Naive B cell (primary cell): Measurements from ENCODE around the gene HMCN1. TPM values are rescaled to one million over a fixed set of nuclear protein-coding genes. Genes with fewer than 3 reads are reported as not detected.

Source experiments
- ATAC-seq, 2 donors: fragments of 150-1000 bp; cut with Tn5 transposase; 2 replicates each; pipeline ENCODE4 v1.10.0; 2021; ENCODE audit warnings: low read depth in 2 of 2, mild to moderate bottlenecking in 2 of 2, moderate library complexity in 2 of 2
- DNase-seq: peaks from one replicate; pipeline ENCODE4 v3.0.0; 2022
- H3K27ac Mint-ChIP-seq, 6 donors: one replicate each; pipeline ENCODE4 v1.8.0; 2020 to 2022; ENCODE audit warnings: mild to moderate bottlenecking in 6 of 6, mixed read lengths in 6 of 6, moderate library complexity in 5 of 6, inconsistent platforms in 2 of 6
- H3K27me3 Mint-ChIP-seq, 3 donors: one replicate each; pipeline ENCODE4 v1.8.0; 2021 to 2022; ENCODE audit warnings: mixed read lengths in 3 of 3, mild to moderate bottlenecking in 1 of 3
- H3K36me3 Mint-ChIP-seq, 2 donors: one replicate each; pipeline ENCODE4 v1.8.0; 2020 to 2022; ENCODE audit warnings: mixed read lengths in 2 of 2, inconsistent platforms in 1 of 2, mild to moderate bottlenecking in 1 of 2
- H3K4me1 Mint-ChIP-seq, 3 donors: one replicate each; pipeline ENCODE4 v1.8.0; 2020 to 2022; ENCODE audit warnings: mixed read lengths in 3 of 3, inconsistent platforms in 1 of 3, mild to moderate bottlenecking in 1 of 3, moderate library complexity in 1 of 3
- H3K4me3 Mint-ChIP-seq, 8 donors: one replicate each; pipeline ENCODE4 v1.8.0; 2020 to 2022; ENCODE audit warnings: mild to moderate bottlenecking in 8 of 8, mixed read lengths in 8 of 8, moderate library complexity in 8 of 8, inconsistent platforms in 2 of 8
- H3K9me3 Mint-ChIP-seq, 7 donors: one replicate each; pipeline ENCODE4 v1.8.0; 2020 to 2022; ENCODE audit warnings: mixed read lengths in 7 of 7, mild to moderate bottlenecking in 5 of 7, inconsistent platforms in 2 of 7, moderate library complexity in 1 of 7
- polyA plus RNA-seq, 6 donors: library from polyadenylated mRNA; unstranded; fragments of 300-500 nt; fragmentation: Illumina TruSeq; gene quantifications; one replicate each; pipeline ENCODE4 v1.2.3, GENCODE V29; 2021; ENCODE audit warnings: low read depth in 6 of 6

HMCN1 gene
- polyA plus RNA-seq = under 1 TPM in 1 of 6 donors, not detected in 5; 0.01 TPM

DNA sequence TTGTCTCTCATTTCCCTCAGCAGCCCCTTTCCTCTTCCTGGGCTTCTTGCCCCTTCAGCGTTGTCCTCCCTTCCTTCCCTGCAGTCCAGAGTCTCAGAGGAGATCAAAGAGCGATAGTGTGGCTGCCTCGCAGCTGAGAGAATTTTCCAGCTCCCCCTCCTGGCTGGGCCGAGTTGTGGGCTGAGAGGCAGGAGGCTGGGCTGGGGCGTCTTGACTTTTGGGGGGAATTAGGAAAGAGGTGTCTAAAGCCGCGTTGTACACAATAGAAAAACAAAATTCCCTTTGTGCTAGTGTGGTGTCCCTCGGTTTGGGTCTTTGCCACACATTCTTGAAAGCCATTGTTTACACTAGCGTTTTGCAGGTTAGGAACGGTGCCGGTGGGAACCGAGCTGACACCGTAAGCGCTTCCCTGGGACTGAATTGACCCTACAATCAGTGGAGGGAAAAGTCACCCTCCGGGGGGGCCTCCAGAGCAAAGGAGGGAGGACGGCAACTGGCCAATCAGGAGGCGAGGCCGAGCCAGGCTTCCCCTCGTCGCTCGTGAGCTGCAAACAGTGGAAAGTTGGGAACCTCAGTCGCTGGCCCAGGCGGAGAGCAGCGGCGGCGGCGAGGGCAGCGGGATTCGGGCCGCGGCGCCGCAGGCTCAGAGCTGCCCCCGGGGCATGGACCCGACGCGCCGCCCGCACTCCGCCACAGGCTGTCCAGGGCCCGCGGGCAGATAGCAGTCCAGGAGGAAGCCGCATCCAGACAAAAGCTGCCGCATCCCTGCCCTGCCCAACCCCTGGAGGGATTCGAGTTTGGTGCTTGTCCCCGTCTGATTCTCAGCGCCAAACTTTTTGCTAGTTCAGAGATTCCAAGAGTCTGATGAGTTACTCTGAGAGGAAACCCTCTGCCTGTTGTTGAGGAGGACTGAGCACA is at the start of gene HMCN1:
Gene HMCN1 (plus strand): TSS at position 574 of the 918 bp plus-strand sequence. CDS start 389 bp downstream, outside the sequence.
- H3K9me3 Mint-ChIP-seq = peaks cover 8 to 40% (median 18%) of the 10 kb centered on the region in 7 donors

GRCh38 chr1:185686821-185687778 is 47.1 kb upstream of the HMCN1 start:
- Mint-ChIP-seq H3K27ac (no peak overlapping the region), H3K4me3 (no peak overlapping the region), H3K27me3 (peaks cover 18 to 32% (median 22%) of the 10 kb centered on the region in 3 donors), H3K4me1 (no peaks in the 10 kb centered on the region), H3K36me3 (peaks cover 6 to 13% of the 10 kb centered on the region in 2 donors), H3K9me3 (peaks cover 0 to 7% (median 2%) of the 10 kb centered on the region in 7 donors)
- DNase-seq (no peak), ATAC-seq (no peak)

More for the DNA sequence above, at the start of gene HMCN1:
- H3K36me3 Mint-ChIP-seq = peaks cover 4 to 23% of the 10 kb centered on the region in 2 donors
- DNase-seq = peak; percentile 3
- H3K27me3 Mint-ChIP-seq = peaks cover 66 to 86% (median 84%) of the 10 kb centered on the region in 3 donors
- peak; percentile 35 to 57 for ATAC-seq
- H3K27ac Mint-ChIP-seq = no peak within 1 kb of the TSS
- peak within 1 kb of the TSS; percentile 36 to 84 (median 72) for H3K4me3 Mint-ChIP-seq
- H3K4me1 Mint-ChIP-seq = peaks cover 12 to 16% (median 16%) of the 10 kb centered on the region in 3 donors

DNA sequence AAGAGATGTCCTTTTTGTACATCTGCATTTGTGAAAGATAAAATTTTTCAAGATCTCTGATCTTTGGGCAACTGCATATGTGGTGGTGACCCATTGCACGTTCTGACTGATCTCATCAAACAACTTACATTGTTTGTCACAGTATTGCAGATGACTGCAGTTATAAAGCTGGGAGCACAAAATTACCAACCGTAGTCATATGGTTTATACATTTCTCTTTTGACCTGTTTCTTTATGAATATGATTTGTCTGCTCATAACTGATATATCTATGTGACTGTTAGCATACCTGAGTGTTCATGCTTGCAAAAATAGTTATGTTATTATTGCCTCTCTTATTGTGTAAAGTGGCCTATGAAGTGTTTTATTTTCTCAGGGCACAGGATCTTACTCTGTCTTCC is 43.7 kb upstream of the HMCN1 start:
- no peak for ATAC-seq
- no peak for DNase-seq
- Mint-ChIP-seq H3K4me1 (peaks cover 12 to 20% (median 13%) of the 10 kb centered on the region in 3 donors), H3K4me3 (no peak overlapping the region), H3K27ac (no peak overlapping the region), H3K9me3 (peaks cover 0 to 18% (median 10%) of the 10 kb centered on the region in 7 donors), H3K27me3 (peaks cover 19 to 26% (median 25%) of the 10 kb centered on the region in 3 donors), H3K36me3 (peaks cover 16 to 18% of the 10 kb centered on the region in 2 donors)

- H3K4me1 Mint-ChIP-seq = peaks cover 12 to 22% (median 13%) of the 10 kb centered on the region in 3 donors
- H3K27me3 Mint-ChIP-seq = peaks cover 19 to 27% (median 27%) of the 10 kb centered on the region in 3 donors
- peak overlapping the region; percentile 97 to 99 (median 98) for H3K27ac Mint-ChIP-seq
- H3K9me3 Mint-ChIP-seq = peaks cover 0 to 18% (median 10%) of the 10 kb centered on the region in 7 donors
- H3K4me3 Mint-ChIP-seq = peak overlapping the region; percentile 74 to 91 (median 82)
- peaks cover 16 to 18% of the 10 kb centered on the region in 2 donors for H3K36me3 Mint-ChIP-seq
- DNase-seq (no peak), ATAC-seq (no peak)
These were observed 40.5 kb upstream of the HMCN1 start for GRCh38 chr1:185693654-185694053.

- DNase-seq (peak; percentile 75), ATAC-seq (peak; percentile 90 to 93)
- Mint-ChIP-seq H3K9me3 (peaks cover 0 to 18% (median 10%) of the 10 kb centered on the region in 7 donors), H3K4me1 (peaks cover 12 to 22% (median 13%) of the 10 kb centered on the region in 3 donors), H3K36me3 (peaks cover 16 to 18% of the 10 kb centered on the region in 2 donors), H3K4me3 (peak overlapping the region; percentile 74 to 91 (median 82)), H3K27me3 (peaks cover 16 to 31% (median 29%) of the 10 kb centered on the region in 3 donors), H3K27ac (peak overlapping the region; percentile 97 to 99 (median 98))
These were observed 40.1 kb upstream of the HMCN1 start for GRCh38 chr1:185694081-185694480.

DNA sequence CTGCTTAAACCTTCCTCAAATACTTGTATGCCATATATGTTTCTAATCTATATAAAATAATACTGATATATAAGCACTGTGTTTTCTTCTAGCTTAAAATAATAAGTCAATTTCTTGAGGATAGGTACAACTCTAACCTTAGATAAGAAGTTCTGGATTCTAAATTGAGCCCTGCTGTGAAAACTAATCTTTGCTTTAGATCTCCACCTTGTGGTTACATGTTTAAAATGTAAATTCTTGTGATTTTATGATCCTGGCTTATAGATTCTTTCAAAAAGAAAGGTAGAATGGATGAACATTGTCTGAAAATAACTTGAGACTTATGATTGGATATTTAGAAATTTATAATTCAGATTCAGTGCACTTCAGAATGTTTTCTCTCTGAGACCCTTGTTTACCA is 38.9 kb upstream of the HMCN1 start:
- Mint-ChIP-seq H3K9me3 (peaks cover 0 to 18% (median 10%) of the 10 kb centered on the region in 7 donors), H3K36me3 (peaks cover 16 to 18% of the 10 kb centered on the region in 2 donors), H3K4me3 (no peak overlapping the region), H3K27ac (peak overlapping the region in 3 of 6 donors; percentile 26 to 99 (median 41)), H3K4me1 (peaks cover 12 to 22% (median 13%) of the 10 kb centered on the region in 3 donors), H3K27me3 (peaks cover 20 to 35% (median 33%) of the 10 kb centered on the region in 3 donors)
- peak; percentile 20 for DNase-seq
- ATAC-seq = peak in 1 of 2 donors; percentile 26

- peak overlapping the region in 2 of 6 donors; percentile 3 to 65 for H3K27ac Mint-ChIP-seq
- no peak for ATAC-seq
These were observed 37.6 kb upstream of the HMCN1 start for GRCh38 chr1:185696422-185697150.

GRCh38 chr1:185699874-185700273 is 34.3 kb upstream of the HMCN1 start:
- H3K4me3 Mint-ChIP-seq = no peak overlapping the region
- H3K27ac Mint-ChIP-seq = no peak overlapping the region
- H3K36me3 Mint-ChIP-seq = peaks cover 0 to 6% of the 10 kb centered on the region in 2 donors
- no peak for ATAC-seq
- peaks cover 0 to 4% (median 0%) of the 10 kb centered on the region in 3 donors for H3K4me1 Mint-ChIP-seq
- peaks cover 20 to 38% (median 33%) of the 10 kb centered on the region in 3 donors for H3K27me3 Mint-ChIP-seq
- no peaks in the 10 kb centered on the region for H3K9me3 Mint-ChIP-seq
- no peak for DNase-seq

More at GRCh38 chr1:185696422-185697150, 37.6 kb upstream of the HMCN1 start:
- Mint-ChIP-seq H3K27me3 (peaks cover 26 to 45% (median 41%) of the 10 kb centered on the region in 3 donors), H3K9me3 (peaks cover 0 to 17% (median 10%) of the 10 kb centered on the region in 7 donors), H3K4me3 (no peak overlapping the region), H3K4me1 (peaks cover 12 to 22% (median 13%) of the 10 kb centered on the region in 3 donors), H3K36me3 (peaks cover 15 to 22% of the 10 kb centered on the region in 2 donors)
- DNase-seq = no peak

- Mint-ChIP-seq H3K27me3 (peaks cover 30 to 42% (median 39%) of the 10 kb centered on the region in 3 donors), H3K27ac (no peak overlapping the region)
- no peak for ATAC-seq
These were observed 32.5 kb upstream of the HMCN1 start for GRCh38 chr1:185701650-185702049.

GRCh38 chr1:185704181-185704580 is 30.0 kb upstream of the HMCN1 start:
- ATAC-seq (no peak), DNase-seq (no peak)
- no peaks in the 10 kb centered on the region for H3K4me1 Mint-ChIP-seq
- H3K27ac Mint-ChIP-seq = no peak overlapping the region
- peaks cover 40 to 47% (median 46%) of the 10 kb centered on the region in 3 donors for H3K27me3 Mint-ChIP-seq
- H3K9me3 Mint-ChIP-seq = peaks cover 0 to 18% (median 4%) of the 10 kb centered on the region in 7 donors
- H3K36me3 Mint-ChIP-seq = peaks cover 6 to 14% of the 10 kb centered on the region in 2 donors
- H3K4me3 Mint-ChIP-seq = no peak overlapping the region

More at GRCh38 chr1:185701650-185702049, 32.5 kb upstream of the HMCN1 start:
- Mint-ChIP-seq H3K4me1 (no peaks in the 10 kb centered on the region), H3K9me3 (peaks cover 0 to under 1% (median 0%) of the 10 kb centered on the region in 7 donors), H3K36me3 (peaks cover 4 to 6% of the 10 kb centered on the region in 2 donors), H3K4me3 (no peak overlapping the region)
- DNase-seq = no peak

DNA sequence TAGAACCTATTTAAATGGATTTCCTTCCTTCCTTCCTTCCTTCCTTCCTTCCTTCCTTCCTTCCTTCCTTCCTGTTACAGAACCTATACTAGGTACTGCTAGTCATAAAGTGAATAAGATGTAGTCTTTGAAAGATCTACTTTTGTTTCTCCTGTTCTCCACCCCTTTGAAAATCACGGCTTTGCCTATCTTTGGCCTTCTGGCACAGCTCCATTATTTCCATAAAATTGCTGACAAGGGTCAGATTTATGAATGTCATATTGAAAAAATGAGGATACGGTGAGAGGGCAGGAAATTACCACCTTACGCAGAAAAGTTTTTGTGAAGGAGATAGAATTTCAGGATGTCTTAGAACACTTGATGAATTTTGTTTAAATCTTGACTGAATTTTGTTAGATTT is 18.1 kb upstream of the HMCN1 start:
- Mint-ChIP-seq H3K27ac (no peak overlapping the region), H3K36me3 (peaks cover 0 to 7% of the 10 kb centered on the region in 2 donors), H3K9me3 (peaks cover 4 to 11% (median 6%) of the 10 kb centered on the region in 7 donors), H3K4me3 (no peak overlapping the region), H3K4me1 (peaks cover 0 to 3% (median 0%) of the 10 kb centered on the region in 3 donors), H3K27me3 (peaks cover 4 to 57% (median 28%) of the 10 kb centered on the region in 3 donors)
- ATAC-seq (no peak), DNase-seq (no peak)

- H3K9me3 Mint-ChIP-seq = peaks cover 0 to 7% (median 2%) of the 10 kb centered on the region in 7 donors
- no peak overlapping the region for H3K27ac Mint-ChIP-seq
- peaks cover 0 to 4% of the 10 kb centered on the region in 2 donors for H3K36me3 Mint-ChIP-seq
- H3K4me3 Mint-ChIP-seq = no peak overlapping the region
- no peak for DNase-seq
- ATAC-seq = no peak
- H3K27me3 Mint-ChIP-seq = peaks cover 16 to 46% (median 21%) of the 10 kb centered on the region in 3 donors
- peaks cover 0 to 3% (median 0%) of the 10 kb centered on the region in 3 donors for H3K4me1 Mint-ChIP-seq
These were observed 15.2 kb upstream of the HMCN1 start for GRCh38 chr1:185719021-185719420.
